HG03565 (cell line): ENCODE measurements around the gene CDH8.
"Not testable (repeated sequence)": the region's sequence is repeated elsewhere in the genome, so short reads cannot be mapped to it uniquely, and the experiment has no call there.

Experiments used
- ATAC-seq: cut with Tn5 transposase; IDR thresholded peaks from one replicate; pipeline ENCODE4 v1.9.1; 2021; ENCODE audit warnings: mild to moderate bottlenecking, moderate library complexity; ENCODE audit not compliant: unreplicated experiment

CDH8 gene

DNA sequence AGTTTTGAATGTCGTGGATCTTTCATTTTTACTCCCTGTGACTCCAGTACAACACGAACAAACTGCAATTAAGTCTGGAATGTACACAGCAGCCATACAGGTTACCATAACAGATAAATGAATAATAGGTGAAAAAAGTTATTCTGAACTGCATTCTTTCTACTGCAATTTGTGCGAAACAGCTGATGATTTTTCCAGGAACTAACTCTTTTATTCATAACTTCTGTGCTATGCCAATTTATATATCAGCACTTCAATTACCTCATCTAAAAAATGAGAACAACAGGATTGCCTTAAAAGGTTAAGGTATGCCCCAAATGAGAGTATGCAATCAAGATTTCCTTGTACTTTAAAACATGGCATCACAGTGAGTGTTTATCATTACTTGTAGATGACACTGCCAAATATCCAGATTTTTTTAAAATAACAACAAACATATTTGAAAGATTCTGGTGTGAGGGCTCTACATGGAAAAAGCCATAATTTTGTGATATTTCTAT, 238.9 kb downstream of the CDH8 start:
- no peak for ATAC-seq

DNA sequence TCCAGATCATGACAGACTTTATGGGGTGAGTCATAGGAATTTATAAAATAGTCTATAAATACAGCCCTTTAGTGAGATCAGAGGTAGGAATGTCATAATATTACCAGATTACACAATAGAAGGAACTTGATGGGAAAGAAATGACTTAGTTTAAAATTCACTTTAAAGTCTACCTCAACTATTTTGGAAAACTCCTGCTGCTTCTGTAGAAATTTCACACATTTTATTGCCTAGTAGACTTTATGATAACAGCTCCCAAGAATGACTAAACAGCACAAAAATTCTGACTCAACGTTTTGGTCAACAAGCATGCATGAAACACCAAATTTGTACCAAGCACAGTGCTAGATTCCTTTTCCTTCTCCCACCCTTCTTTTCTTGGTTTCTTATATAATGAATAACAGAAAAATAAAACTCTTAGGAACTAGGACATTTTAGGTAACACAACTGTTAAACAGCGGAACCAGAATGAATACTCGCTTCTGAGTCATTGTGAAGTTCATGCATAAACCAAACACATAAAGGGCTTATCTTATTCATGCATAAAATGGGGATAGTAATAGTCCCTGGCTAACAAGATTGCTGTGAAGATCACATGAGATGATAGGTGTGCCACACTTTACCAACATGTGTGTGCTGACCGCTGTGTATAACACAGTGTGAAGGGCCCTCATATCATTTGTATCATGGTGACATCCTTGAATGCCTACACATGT, 243.9 kb downstream of the CDH8 start:
- no peak for ATAC-seq

DNA sequence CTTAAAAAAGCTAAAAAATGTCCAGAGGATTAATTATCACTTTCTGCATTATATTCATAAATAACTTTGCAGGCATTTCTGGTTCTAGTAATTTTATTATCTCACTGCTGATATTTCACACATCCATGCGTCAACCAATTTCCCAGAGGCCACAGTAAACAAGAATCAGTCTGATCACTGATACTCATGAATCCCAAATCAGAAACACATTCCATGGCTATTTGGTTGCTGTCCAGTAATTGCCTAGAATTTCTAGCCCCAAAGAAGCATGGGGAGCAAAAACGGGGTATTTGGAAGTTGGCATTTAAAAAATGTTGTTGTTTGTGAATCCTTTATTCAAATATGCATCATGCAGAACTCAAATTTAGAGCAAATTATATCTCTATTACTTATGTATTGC, 244.8 kb downstream of the CDH8 start:
- no peak for ATAC-seq

DNA sequence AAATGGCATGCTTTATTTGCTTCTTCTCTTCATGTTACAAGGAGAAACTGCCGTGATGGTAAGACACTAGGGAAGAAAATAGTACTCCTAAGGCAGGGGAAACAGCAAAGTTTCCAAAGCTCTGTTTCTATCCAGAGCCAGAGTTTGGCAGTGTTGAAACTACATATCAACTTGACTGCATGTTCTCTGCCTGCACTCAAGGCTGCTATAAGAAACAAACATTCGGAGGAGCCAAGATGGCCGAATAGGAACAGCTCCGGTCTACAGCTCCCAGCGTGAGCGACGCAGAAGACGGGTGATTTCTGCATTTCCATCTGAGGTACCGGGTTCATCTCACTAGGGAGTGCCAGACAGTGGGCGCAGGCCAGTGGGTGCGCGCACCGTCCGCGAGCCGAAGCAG, 254.4 kb downstream of the CDH8 start:
- not testable (repeated sequence) for ATAC-seq

DNA sequence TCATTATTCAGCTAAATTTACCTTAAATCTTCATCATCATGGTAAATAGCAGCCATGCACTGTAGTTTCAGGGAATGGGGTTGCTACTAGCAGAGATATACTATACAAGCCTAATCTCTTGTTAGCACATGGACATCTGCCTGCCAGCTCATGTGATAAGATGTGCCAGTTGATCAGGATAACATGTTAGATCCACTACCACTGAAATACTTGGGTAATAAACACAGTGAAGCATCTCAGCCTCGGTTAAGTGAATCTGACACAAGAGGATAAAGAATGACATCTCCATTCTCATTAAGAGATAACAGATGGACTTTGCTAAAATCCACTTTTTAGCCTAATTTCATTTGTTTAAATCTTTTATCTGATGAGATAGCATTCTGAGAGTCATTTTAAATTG, 256.1 kb downstream of the CDH8 start:
- ATAC-seq = no peak

DNA sequence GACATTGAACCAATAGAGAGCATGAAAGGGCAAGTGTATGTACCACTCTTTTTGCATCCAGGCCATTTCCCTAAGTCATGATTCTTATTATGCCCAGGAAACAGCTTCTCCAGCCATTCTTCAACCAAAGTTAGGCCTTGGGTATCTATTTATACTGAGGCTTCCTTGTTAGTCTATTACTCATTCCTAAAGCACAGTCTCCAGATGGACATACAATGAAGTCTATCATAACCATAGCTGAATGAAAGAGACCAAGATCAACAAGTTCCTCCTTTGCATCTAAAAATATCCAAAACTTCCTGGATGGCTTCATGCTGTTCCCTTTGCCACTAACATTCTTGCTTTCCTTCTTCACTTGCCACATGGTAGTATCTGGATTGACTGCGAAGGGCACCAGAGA, 265.9 kb downstream of the CDH8 start:
- ATAC-seq = no peak

DNA sequence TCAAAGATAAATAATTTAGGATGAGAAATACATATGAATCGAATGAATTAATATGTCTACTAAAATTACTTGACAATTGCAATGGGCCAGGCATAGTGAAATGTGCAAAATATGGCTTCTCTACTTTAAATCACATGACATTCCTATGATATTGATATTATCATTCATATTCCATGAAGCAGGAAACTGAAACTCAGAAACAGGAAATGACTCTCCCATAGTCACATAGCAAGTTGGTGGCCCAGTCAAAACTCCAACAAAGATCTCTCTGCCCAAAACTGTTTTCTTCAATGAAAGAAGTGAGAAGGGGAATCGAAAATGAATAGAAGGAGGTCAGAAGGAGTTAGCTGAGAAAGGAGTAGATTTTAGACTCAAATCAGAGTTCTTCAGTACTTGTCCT, 272.2 kb downstream of the CDH8 start:
- no peak for ATAC-seq

DNA sequence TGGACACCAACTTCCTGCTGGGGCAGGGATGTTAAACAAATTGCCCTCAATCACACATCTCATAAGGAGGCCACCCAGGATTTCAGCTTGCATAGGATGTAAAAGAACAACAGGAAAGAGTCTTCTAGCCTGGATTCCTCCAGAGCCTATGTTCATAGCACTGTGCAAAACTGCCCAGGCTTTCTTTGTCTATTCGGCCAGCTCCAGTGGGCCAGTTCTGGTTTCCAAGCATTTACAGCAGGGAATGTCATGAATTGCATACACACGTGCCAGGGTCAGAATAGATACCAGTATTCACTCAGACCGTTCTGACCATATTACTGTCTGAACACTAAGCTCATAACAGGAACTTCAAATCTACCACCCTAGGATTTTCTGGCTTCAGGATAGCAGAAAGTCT, 273.2 kb downstream of the CDH8 start:
- no peak for ATAC-seq

DNA sequence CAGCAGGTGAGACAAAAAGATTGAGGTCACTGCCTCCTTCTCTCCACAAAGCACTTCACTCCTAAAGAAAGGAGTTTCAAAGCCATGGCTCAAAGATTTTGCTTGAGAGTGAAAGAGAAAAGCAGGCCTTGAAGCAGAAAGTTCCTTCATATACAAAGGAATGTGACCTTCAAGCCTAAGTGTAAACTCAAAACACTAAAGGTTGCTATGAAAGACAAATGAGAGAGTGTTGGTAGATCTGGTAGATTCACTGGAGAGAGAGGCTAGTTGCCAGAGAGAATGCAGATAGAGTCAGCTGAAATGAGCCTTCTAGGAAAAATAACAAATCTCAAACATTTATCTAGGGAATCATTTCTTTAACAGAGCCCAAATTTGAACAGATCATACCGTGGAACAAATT, 305.2 kb downstream of the CDH8 start:
- no peak for ATAC-seq

DNA sequence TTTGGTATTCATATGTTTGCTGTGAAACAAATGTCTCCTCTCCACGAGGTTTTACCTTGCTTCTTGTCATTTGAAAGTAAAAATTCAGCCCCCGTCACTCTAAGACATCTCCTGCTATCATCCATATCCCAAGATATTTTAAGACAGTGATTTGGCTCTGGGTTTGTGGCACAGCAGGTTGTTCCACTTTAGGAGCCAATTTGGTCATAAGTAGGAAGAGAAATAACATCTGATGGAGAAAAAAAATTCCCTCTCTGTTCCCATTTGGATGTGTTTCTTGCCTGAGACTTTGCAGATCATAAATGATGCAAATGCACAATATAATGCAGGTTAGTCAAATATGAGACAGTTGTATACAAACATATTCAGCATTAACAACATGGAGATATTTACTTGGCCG, 309.5 kb downstream of the CDH8 start:
- no peak for ATAC-seq

DNA sequence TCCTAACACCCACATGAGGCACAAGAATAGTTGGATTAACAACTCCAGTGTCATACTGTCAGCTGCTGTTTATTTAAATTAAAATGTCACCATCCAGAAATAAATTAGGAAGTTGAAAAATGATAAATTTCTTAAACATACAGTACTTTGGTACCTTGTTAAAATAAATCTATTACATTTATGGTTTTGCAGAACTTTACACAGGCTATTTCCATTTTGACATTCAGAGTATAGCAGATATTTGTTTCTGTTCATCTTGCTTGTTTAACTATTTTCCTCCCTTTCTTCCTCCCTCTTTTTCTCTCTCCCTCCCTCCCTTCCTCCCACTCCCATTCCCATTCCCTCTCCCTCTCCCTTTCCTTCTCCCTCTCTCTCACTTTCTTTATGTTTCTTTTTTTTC, 310.1 kb downstream of the CDH8 start:
- ATAC-seq = no peak

DNA sequence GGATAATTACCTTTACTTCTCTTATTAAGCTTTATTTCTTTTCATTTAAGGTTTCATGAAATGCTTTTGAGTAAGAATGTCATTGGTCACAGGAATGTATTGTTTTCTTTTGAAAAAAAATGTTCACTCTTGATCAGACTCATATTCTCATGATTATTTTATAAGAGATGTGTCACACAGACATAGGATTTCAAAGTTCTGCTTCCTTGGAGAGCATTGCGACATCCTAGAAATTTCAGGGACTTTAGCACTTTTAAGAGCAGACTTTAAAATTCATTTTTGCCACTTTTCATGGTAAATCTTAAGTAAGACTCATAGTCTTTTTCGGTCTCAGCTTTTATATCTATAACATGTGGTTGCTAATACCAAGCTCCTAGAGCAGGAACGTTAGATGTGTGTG, 314.7 kb downstream of the CDH8 start:
- no peak for ATAC-seq

DNA sequence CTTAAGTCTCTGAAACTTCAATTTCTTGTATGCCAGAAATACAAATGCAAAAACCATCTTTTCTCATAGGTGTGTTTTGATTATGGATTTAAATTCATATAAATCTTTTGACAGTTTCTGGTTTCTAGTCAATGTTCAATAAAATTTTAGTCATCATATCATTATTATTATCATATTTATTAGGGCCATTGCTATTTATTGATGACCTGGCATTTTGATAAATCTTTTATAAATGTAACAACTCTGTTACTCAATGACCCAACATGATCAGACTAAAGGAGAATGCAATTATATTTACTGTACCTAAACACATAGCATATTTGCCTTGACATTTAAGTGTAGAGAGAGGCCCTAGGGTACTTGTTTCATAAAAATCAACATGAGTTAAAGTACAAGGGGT, 320.8 kb downstream of the CDH8 start:
- no peak for ATAC-seq

DNA sequence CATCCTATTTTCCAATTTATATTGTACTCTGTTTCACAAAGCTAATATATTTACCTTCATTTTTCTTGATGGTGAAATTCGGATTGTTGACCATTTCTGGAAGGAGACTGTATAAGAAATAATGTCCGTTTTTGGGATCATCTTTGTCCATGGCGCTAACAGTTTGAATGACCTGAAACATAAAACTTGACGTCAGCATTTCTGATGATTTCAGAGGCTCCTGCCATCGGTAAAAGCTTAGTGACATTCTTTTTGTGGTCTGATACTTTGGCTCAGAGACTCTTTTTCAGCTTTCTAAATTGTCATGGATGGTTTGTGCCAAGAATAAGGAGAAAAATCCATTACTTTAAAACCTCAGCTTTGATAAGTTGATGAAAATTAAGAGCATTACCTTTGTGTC, 322.5 kb downstream of the CDH8 start:
- no peak for ATAC-seq

DNA sequence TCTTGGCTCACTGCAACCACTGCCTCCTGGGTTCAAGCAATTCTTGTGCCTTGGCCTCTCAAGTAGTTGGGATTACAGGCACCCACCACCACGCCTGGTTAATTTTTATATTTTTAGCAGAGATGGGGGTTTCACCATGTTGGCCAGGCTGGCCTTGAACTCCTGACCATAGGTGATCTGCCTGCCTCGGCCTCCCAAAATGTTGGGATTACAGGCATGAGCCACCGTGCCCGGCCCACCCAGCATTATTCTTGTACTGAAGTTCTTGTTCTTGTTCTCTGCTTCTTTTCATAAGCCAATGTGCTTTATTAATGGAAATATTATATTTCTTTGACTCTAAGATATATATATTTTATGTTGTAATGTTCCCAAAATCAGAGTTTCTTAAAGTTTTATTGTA, 336.6 kb downstream of the CDH8 start:
- ATAC-seq = not testable (repeated sequence)

DNA sequence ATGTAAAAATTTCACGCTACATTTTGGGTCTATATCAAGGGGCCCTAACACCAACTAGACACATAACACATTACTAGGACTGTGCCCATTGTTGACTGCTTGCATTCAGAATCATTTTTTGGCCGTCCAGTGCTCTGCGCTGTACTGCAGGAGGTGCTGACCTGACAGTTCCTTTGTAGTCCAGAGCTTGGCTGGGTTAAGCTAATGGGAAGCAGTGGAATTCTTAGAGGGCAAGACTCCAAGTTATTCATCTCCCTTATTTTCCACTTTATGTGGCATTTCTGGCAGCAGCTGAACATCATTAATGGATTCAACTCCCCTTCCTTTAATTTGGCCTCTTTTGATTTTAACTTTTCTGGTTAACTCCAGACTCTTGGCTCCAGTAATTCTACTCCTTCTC, 351.7 kb downstream of the CDH8 start:
- no peak for ATAC-seq

DNA sequence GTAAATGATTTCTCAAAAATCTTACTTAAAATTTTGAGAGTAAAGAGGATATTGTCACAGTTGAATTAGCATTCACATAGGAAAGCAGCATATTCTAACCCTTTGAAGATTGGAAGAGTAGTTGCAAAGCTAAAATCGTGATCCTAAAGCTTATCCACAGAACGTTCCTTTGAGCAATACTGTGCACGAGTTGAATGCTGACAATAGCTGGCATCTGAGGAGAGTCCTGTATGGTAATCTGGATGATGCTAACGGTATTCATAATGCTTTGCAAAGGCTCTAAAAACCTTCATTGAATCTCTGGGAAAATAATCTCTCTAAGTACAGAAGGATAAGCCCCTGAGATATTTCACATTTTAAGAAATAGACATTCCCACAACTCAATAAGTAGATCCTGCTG, 354.6 kb downstream of the CDH8 start:
- no peak for ATAC-seq

DNA sequence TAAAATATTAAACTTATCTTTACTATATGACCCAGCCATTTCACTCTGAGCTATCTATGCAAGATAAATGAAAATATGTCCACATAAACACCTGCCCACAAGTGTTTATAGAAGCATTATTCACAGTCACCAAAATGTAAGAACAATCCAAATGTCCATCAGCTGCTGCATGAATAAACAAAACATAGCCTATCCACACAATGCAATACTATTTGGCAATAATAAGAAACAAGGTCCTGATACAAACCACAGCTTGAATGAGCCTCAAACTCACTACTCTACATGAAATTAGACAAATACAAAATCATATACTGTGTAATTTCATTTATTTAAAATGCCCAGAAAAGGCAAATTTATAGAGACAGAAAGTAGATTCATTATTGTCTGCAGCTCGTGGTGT, 355.1 kb downstream of the CDH8 start:
- ATAC-seq = no peak

DNA sequence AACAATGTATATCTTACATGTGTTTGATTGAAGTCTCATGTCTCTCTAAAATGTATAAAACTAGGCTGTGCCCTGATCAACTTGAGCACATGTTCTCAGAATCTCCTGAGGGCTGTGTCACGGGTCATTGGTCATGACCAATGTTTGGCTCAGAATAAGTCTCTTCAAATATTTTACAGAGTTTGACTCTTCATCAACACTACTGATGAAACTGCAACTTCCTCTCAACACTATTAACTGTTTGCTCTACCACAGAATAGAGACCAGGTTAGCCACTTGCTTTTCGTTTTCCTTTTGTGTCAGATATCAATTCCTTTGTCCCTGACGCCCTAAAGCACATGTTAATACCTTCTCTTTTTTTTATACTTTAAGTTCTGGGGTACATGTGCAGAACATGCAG, 358.1 kb downstream of the CDH8 start:
- ATAC-seq = no peak

DNA sequence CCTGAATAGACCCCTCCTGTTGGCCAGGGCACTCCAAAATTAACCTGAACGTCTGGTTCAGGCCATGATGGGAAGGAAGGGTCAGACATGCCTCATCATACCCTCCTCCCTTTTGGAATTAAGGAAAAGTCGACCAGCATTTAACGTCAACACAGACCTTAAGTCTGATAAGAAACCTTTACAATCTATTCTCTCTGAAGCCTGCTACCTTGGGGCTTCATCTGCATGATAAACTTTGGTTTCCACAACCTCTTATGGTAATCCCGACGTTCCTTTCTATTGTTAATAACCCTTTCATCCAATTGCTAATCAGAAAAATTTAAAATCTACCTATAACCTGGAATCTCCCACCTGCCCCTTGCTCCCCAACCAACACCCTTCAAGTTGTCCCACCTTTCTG, 358.5 kb downstream of the CDH8 start:
- ATAC-seq = no peak

DNA sequence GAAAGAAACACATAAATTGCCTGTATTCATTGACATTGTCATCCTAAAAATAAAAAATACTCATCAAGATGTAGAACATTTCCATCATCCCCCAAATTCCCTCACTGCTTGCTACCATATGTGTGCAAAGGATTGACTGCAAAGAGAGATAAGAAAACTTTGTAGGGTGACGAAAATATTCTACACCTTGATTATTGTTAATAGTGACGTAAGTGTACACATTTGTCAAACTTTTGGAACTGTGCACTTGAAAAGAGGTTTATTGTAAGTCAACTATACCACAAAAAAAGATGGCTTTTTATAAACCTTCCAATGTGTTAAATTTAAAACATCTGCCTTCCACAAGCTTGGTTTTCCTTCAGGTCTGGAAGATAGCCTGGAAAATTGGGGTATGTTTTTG, 359.5 kb downstream of the CDH8 start:
- no peak for ATAC-seq

DNA sequence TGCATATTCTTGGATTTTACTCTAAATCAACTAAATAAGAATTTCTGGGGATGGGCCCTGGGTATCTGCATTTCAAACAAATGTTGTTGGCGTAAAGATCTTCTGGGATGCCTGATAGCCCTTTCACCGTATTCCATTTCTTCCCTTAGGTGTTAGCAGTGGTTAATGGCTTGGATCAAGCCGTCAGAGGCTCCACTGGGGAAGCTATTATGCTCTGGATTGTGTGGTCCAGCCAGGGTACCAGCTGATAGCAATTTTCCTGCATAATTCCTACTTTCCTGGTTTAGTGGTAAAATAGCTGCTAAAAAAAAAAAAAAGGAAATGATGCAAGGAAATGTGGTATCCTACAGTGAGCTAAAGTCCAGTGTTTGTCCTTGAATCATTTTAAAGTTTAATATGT, 365.1 kb downstream of the CDH8 start:
- no peak for ATAC-seq

DNA sequence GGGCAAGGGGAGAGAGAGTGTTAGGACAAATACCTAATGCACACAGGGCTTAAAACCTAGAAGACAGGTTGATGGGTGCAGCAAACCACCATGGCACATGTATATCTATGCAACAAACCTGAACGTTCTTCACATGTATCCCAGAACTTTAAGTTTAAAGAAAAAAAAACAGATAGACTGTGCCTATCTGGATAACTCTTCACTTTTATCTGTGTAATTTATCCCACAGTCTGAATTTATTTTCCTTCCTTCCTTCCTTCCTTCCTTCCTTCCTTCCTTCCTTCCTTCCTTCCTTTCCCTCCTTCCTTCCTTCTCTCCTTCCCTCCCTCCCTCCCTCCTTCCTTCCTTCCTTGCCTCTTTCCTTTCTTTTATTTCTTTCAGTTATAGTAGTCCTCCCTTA, 370.7 kb downstream of the CDH8 start:
- no peak for ATAC-seq
